Articular chondrocyte of knee joint (primary cell): ENCODE measurements around the gene C11orf42. TPM values are rescaled to one million over a fixed set of nuclear protein-coding genes. Genes with fewer than 3 reads are reported as not detected.

Experiments used
- total RNA-seq: library from RNA; depleted of rRNA; stranded (reverse); fragments of >200 nt; gene quantifications from 2 replicates; pipeline ENCODE4 v1.2.3, GENCODE V29; 2012

Gene C11orf42, protein sequence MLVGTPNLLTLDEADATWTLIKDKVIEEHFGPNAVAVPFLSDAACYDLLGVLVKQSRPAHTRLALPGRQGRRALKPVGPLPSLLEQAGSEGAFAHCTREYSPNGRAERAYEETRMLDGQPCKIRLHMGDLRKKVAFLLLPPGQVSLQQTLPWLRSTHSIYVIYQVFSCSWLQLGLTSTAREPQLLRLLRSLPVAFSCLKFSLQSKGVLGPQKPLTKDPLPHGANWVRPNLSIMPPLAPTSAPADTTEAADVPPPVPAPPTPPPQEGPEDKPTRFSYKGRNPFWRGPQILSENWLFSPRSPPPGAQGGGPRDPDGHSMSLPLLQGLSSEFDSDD
- not detected in 2 replicates for total RNA-seq

DNA sequence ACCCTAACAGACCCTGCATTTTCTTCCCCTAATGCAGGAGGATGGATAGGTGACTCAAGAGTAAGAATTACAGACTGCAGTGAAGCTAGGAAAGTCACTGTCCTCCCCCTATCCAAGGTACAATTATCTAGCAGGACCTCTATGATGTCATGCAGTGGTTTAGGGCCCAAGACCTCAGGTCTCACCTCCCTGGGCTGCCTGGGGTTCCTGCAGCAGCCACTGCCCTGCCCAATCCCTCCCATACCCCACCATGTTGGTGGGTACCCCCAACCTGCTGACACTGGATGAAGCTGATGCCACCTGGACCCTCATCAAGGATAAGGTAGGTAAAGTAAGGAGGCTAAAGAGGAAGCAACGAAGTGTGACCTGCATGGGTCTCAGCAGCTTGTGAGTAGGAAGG is at the start of gene C11orf42:
Gene C11orf42, plus strand, starts transcription at position 192 of the 400 bp plus-strand sequence. Its CDS starts 59 bp downstream, at position 251.

DNA sequence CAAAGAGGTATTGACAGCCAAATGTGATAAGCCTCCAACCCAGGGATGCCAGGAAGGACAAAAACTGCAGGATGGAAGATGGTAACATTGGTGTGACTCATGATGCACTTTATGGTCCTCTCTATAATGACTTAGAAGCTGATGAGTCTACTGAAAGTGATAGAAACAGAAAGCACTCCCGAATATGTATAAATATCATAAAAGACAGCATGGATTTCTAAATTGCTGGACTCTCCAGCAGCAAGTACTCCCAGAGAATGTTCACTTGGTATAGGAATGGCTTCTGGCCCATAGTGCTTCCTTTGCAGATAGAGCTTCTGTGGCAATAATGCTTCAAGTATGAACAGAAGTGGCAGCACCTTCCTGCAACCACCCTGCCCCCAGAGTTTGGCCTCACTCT is 35.1 kb upstream of the C11orf42 start, which contains the start of gene OR52B2:
Gene OR52B2, minus strand, starts transcription at position 101 of the 400 bp plus-strand sequence. Its CDS starts 0 bp downstream, at position 101.

DNA sequence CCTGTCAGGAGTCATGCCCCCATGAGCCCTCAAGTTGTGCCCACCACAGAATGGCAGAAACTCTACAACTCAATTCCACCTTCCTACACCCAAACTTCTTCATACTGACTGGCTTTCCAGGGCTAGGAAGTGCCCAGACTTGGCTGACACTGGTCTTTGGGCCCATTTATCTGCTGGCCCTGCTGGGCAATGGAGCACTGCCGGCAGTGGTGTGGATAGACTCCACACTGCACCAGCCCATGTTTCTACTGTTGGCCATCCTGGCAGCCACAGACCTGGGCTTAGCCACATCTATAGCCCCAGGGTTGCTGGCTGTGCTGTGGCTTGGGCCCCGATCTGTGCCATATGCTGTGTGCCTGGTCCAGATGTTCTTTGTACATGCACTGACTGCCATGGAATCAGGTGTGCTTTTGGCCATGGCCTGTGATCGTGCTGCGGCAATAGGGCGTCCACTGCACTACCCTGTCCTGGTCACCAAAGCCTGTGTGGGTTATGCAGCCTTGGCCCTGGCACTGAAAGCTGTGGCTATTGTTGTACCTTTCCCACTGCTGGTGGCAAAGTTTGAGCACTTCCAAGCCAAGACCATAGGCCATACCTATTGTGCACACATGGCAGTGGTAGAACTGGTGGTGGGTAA is 6.1 kb upstream of the C11orf42 start, which contains the start of gene OR52W1:
Gene OR52W1, plus strand, starts transcription at position 51 of the 637 bp plus-strand sequence. Its CDS starts 0 bp downstream, at position 51.

DNA sequence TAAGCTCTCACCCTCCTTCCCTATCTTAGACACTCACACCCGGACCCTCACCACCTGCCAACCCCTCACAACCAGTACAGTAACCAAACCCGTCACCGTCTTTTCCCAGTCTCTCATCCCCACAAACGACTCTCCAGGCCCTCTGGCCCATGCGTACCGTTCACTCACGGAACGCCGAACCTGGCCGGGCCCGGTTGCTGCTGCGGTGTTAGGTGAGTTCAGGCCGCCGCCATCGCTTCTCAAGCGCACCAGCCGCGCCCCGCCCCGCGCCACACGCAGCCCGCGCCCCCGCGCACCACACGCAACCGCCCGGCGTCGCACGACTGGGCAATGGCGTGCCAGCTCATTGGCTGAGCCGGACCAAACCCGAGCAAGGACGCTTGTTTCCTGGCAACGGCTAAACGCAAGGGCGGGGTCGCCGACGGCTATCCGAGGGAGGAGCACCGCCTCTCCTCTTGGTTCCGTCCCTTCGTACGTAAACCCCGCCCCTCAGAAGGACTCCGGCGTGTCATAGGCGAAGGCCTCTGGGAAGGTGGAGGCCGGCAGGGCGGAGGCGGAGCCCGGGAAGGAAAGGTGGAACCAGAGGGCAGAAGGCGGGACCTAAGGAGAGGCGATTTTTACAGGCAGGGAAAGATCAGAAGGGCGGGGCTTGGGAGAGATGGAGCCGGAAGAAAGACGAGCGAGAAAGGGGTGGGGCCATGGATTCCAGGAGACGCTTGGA is 29.2 kb downstream of the C11orf42 start, which contains the start of gene FHIP1B:
Gene FHIP1B, minus strand, starts transcription at position 250 of the 721 bp plus-strand sequence. CDS start 10,120 bp downstream, outside the sequence.

DNA sequence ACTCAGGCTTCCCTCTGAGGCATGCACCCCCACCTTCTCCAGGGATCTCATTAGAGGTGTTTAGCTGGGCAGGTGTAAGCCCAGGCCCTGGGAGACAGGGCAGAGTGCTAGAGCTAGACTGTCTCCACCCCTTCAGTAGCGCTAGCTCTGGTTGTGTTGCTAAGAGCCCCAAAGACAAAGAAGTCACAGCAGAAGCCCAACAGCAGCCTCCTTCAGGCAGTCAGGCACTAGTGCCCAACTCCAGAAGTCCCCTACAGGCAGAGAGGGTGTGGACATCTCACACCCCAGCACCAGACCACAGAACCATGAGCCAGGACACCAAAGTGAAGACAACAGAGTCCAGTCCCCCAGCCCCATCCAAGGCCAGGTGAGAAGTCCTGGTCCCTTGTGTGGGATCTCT is 33.5 kb downstream of the C11orf42 start, which contains the start of gene CNGA4:
Gene CNGA4, plus strand, starts transcription at position 188 of the 400 bp plus-strand sequence. Its CDS starts 118 bp downstream, at position 306.

Other genes starting within 250 kb of the C11orf42 start
- not detected in 2 replicates for gene OR56A5, start 237.1 kb upstream of the C11orf42 start, total RNA-seq
- not detected in 2 replicates for gene OR52L1, start 218.6 kb upstream of the C11orf42 start, total RNA-seq
- not detected in 2 replicates for gene OR56A4, start 198.6 kb upstream of the C11orf42 start, total RNA-seq
- gene OR56A1, start 174.8 kb upstream of the C11orf42 start, total RNA-seq = not detected in 2 replicates
- not detected in 2 replicates for gene OR56B4, start 97.9 kb upstream of the C11orf42 start, total RNA-seq
- gene OR52B2, start 35.2 kb upstream of the C11orf42 start, total RNA-seq = not detected in 2 replicates
- gene OR52W1, start 6.3 kb upstream of the C11orf42 start, total RNA-seq = not detected in 2 replicates
- gene FHIP1B, start 29.1 kb downstream of the C11orf42 start, total RNA-seq = 11.8 TPM in 2 replicates
- 0.13 TPM in 1 of 2 replicates, not detected in the other for gene CNGA4, start 33.5 kb downstream of the C11orf42 start, total RNA-seq
- not detected in 2 replicates for gene CCKBR, start 54.3 kb downstream of the C11orf42 start, total RNA-seq
- 219 and 224 TPM in 2 replicates for gene CAVIN3, start 114.9 kb downstream of the C11orf42 start, total RNA-seq
- gene SMPD1, start 184.9 kb downstream of the C11orf42 start, total RNA-seq = 49.9 and 60.9 TPM in 2 replicates
- 32.1 and 37.8 TPM in 2 replicates for gene APBB1, start 213.5 kb downstream of the C11orf42 start, total RNA-seq
- gene HPX, start 235.4 kb downstream of the C11orf42 start, total RNA-seq = 0.65 and 2.2 TPM in 2 replicates